Measurements from ENCODE around the gene MAN1A1.

MAN1A1 gene

GRCh38 chr6:119346450-119346849 is 3.1 kb downstream of the MAN1A1 start:
- DNase-seq (ENCODE audit: low read depth), result no peak

GRCh38 chr6:119345114-119345513 is 4.4 kb downstream of the MAN1A1 start:
- no peak for DNase-seq (ENCODE audit: low read depth)

- no peak for DNase-seq (ENCODE audit: low read depth)
Measured at GRCh38 chr6:119344306-119344705, 5.3 kb downstream of the MAN1A1 start.

- DNase-seq (ENCODE audit: low read depth), result no peak
Measured at GRCh38 chr6:119343573-119344146, 5.9 kb downstream of the MAN1A1 start.

GRCh38 chr6:119343167-119343566 is 6.4 kb downstream of the MAN1A1 start:
- no peak for DNase-seq (ENCODE audit: low read depth)

- DNase-seq (ENCODE audit: low read depth), result no peak
Measured at GRCh38 chr6:119342430-119342829, 7.1 kb downstream of the MAN1A1 start.

GRCh38 chr6:119340796-119341487 is 8.6 kb downstream of the MAN1A1 start:
- DNase-seq (ENCODE audit: low read depth), result no peak

- no peak for DNase-seq (ENCODE audit: low read depth)
Measured at GRCh38 chr6:119339941-119340456, 9.6 kb downstream of the MAN1A1 start.

GRCh38 chr6:119337762-119338161 is 11.8 kb downstream of the MAN1A1 start:
- no peak for DNase-seq (ENCODE audit: low read depth)

- DNase-seq (ENCODE audit: low read depth), result no peak
Measured at GRCh38 chr6:119337252-119337651, 12.3 kb downstream of the MAN1A1 start.

- DNase-seq (ENCODE audit: low read depth), result no peak
Measured at GRCh38 chr6:119334535-119335264, 14.9 kb downstream of the MAN1A1 start.

GRCh38 chr6:119333707-119334295 is 15.8 kb downstream of the MAN1A1 start:
- no peak for DNase-seq (ENCODE audit: low read depth)

- no peak for DNase-seq (ENCODE audit: low read depth)
Measured at GRCh38 chr6:119333063-119333609, 16.4 kb downstream of the MAN1A1 start.

GRCh38 chr6:119331663-119332286 is 17.8 kb downstream of the MAN1A1 start:
- no peak for DNase-seq (ENCODE audit: low read depth)

- no peak for DNase-seq (ENCODE audit: low read depth)
Measured at GRCh38 chr6:119330520-119331113, 18.9 kb downstream of the MAN1A1 start.

GRCh38 chr6:119329794-119330180 is 19.8 kb downstream of the MAN1A1 start:
- no peak for DNase-seq (ENCODE audit: low read depth)

GRCh38 chr6:119328892-119329793 is 20.4 kb downstream of the MAN1A1 start:
- no peak for DNase-seq (ENCODE audit: low read depth)

- DNase-seq (ENCODE audit: low read depth), result no peak
Measured at GRCh38 chr6:119328254-119328653, 21.3 kb downstream of the MAN1A1 start.

- no peak for DNase-seq (ENCODE audit: low read depth)
Measured at GRCh38 chr6:119327810-119328209, 21.8 kb downstream of the MAN1A1 start.

- DNase-seq (ENCODE audit: low read depth), result no peak
Measured at GRCh38 chr6:119326291-119327005, 23.1 kb downstream of the MAN1A1 start.
